ENCODE results near the gene PTBP2.

GRCh38 chr1:96764469-96764868, 42.9 kb downstream of the PTBP2 start:
- TF ChIP-seq, protein P1, sequence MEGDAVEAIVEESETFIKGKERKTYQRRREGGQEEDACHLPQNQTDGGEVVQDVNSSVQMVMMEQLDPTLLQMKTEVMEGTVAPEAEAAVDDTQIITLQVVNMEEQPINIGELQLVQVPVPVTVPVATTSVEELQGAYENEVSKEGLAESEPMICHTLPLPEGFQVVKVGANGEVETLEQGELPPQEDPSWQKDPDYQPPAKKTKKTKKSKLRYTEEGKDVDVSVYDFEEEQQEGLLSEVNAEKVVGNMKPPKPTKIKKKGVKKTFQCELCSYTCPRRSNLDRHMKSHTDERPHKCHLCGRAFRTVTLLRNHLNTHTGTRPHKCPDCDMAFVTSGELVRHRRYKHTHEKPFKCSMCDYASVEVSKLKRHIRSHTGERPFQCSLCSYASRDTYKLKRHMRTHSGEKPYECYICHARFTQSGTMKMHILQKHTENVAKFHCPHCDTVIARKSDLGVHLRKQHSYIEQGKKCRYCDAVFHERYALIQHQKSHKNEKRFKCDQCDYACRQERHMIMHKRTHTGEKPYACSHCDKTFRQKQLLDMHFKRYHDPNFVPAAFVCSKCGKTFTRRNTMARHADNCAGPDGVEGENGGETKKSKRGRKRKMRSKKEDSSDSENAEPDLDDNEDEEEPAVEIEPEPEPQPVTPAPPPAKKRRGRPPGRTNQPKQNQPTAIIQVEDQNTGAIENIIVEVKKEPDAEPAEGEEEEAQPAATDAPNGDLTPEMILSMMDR (IDR thresholded peaks at IDR 0.05): no peak
- TF ChIP-seq POLR2A (IDR thresholded peaks at IDR 0.05): no peak

Data from body of pancreas (tissue), 4 donors.